ENCODE data around the gene TLL2.

TLL2 gene

GRCh38 chr10:96357038-96357620 is 156.6 kb downstream of the TLL2 start:
- DNase-seq (ENCODE audit: low spot score) = no peak

GRCh38 chr10:96352582-96352981 is 161.1 kb downstream of the TLL2 start:
- no peak for DNase-seq (ENCODE audit: low spot score)

GRCh38 chr10:96352027-96352426 is 161.7 kb downstream of the TLL2 start:
- no peak for DNase-seq (ENCODE audit: low spot score)

DNA sequence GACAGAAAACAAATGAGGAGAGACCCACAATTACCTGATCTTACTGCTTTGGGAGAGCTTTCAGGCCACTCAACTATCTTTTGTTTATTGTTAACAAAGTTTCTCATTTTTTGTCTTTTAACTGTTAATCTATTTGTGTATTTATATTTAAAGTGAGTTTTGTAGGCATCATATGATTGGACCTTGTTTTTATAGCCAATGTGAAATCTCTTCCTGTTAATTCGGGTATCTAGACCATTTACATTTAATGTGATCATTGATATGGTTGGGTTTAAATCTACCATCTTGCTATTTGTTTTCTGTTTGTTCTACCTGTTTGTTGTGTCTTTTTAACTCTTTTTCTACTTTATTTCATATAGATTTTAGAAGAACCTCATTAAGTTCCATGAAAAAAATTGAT is 167.4 kb downstream of the TLL2 start:
- DNase-seq (ENCODE audit: low spot score) = no peak

DNA sequence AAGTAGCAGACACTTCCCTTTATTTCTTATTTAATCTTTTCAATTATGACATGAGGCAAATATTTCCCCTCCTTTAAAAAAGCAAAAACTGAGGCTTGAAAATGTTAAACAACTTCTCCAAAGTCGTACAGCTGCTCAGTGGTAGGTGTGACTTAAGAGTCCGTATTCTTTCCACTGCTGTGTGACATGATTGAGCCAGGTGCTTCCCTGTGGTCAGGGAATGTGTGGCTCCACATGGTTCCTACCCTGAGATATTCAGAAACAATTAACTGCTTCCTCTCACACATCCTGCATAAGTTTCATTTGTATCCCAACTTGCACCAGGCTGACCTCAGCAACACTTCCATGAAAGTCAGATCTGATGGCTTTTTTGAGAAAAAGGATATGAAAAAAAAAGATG is 168.5 kb downstream of the TLL2 start:
- DNase-seq (ENCODE audit: low spot score) = no peak

DNA sequence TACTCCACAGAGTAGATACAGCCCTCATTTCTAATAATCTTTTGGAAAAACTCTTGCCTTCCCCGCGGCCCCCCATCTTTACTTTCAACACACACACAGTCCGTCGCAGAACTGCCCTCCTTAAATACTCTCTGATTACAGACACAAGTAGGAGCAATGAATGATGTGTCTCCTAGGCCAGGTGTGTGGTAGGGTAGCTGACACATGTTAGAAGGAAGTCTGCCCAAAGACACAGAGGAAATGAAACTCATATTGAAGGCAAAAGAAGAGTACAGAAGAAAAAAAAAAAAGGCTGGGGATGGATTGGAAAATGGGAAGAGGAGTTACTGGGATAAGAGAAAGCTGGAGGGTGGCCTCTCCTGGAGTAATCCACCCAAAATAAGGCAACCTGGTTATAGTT is 169.5 kb downstream of the TLL2 start:
- no peak for DNase-seq (ENCODE audit: low spot score)

DNA sequence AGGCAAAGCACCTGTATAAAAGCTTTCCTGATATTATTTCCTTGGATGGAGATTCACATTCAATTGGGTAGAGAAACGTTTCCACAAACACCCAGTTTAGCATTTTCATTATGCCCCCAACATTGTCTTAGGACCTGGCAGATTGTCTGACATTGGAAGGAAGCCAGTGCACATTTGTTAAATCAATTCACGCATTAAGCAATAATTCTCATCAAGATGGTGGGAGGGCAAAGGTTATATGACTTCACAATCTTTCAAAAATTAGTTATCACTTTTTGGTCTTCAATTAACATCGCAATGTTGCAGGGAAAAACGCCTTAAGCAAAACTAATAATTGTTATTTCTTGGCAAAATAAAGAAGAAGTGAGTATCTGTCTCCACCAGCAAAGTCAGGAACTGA is 171.3 kb downstream of the TLL2 start:
- DNase-seq (ENCODE audit: low spot score) = no peak

- no peak for DNase-seq (ENCODE audit: low spot score)
Observed at GRCh38 chr10:96341219-96342182, 172.2 kb downstream of the TLL2 start.

GRCh38 chr10:96339956-96340904 is 173.5 kb downstream of the TLL2 start:
- peak; percentile 65 for DNase-seq (ENCODE audit: low spot score)

GRCh38 chr10:96339383-96339782 is 174.3 kb downstream of the TLL2 start:
- DNase-seq (ENCODE audit: low spot score) = no peak

- no peak for DNase-seq (ENCODE audit: low spot score)
Observed at GRCh38 chr10:96338279-96338925, 175.3 kb downstream of the TLL2 start.

DNA sequence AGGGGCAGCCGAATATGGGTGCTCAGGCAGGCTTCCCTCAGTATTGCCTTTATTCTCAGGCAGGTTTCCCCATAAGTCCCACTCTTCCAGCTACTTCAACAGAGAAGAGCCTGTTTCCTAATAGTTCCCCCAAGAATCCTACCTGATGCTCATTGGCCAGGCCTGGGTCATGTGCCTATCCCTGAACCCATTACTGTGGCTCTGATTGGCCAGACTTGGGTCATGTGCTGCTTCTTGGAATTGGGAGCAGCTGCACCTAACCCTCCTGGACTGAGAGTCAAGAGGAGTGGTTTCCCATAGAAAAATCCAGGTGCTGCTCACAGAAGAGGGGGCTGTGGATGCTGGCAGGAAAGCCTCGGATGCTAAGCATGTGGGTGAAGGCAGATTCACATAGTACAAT is 176.6 kb downstream of the TLL2 start:
- no peak for DNase-seq (ENCODE audit: low spot score)

- peak; percentile 49 for DNase-seq (ENCODE audit: low spot score)
Observed at GRCh38 chr10:96334616-96335526, 178.9 kb downstream of the TLL2 start.

DNA sequence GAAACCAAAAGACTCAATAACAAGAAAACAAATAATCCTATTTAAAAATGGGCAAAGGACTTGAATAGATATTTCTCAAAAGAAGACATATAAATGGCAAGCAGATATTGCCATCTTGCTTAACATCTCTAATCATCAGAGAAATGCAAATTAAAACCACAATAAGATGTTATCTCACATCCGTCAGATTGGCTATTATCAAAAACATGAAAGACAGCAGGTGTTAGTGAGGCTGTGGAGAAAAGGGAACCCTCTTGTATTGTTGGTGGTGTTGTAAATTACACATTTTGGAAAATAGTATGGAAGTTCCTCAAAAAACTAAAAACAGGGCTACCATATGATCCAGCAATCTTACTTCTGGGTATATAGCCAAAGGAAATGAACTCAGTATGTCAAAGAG is 180.6 kb downstream of the TLL2 start:
- DNase-seq (ENCODE audit: low spot score) = no peak

DNA sequence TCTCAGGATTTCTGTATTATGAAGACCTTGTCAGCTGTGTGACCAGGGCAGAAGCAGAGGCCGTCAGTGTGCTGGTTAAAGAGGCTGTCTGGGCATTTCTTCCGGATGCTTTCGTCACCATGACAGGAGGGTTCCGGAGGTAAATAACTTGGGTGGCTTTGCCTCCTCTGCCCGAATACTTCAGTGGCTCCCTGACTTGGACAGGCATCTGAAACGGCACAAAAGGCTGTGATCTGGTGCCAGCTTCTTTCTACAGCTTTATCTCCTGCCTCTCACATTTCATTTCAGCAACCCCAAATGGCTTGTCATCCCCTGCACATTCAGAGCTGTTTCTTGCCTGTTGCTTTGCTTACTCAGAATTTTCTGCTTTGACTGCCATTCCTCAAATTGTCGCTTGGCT is 186.3 kb downstream of the TLL2 start:
- DNase-seq (ENCODE audit: low spot score) = no peak

GRCh38 chr10:96325719-96326373 is 187.9 kb downstream of the TLL2 start:
- no peak for DNase-seq (ENCODE audit: low spot score)

DNA sequence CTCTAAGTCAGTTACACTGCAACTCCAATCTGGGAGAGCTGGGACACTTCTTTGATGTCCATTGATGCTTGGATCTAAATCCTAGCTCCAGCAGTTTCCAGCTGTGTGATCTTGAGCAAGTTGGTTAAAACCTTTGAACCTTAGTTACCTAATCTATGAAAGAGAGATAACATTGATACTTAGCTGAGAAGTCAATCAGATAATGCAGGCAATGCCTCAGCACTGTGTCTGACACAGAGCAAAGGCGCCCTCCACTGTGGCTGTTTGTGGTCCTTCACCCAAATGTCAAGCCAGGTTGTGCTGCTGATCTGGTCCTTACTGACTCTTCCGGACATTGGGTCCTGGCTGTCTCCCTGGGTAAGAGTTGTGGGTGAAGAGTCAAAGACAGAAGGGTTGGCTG is 189.3 kb downstream of the TLL2 start:
- no peak for DNase-seq (ENCODE audit: low spot score)

DNA sequence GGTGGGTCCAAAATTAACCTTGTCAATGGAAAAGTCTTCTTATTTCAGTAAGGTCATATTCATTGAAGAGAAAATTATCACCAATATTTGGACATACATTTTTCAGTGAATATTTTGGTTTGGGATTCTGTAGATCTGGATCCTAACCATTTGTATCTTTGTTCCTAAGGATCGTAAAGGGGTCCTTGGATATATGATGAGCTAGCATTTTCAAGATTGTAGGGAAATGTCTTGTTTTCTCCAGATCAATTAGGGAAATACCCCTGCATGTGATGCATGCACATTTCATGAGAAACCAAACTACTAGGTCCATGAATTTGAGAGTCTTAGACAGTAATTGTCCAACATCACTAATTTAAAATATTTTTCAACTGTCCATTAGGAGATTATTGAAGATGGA is 191.5 kb downstream of the TLL2 start:
- DNase-seq (ENCODE audit: low spot score) = no peak

- no peak for DNase-seq (ENCODE audit: low spot score)
Observed at GRCh38 chr10:96321822-96322221, 191.9 kb downstream of the TLL2 start.

- peak; percentile 67 for DNase-seq (ENCODE audit: low spot score)
Observed at GRCh38 chr10:96319754-96320474, 193.8 kb downstream of the TLL2 start.

Data from kidney tubule cell (primary cell).